Endodermal cell (in vitro differentiated cells): ENCODE measurements around the gene KCNK3. TPM values are rescaled to one million over a fixed set of nuclear protein-coding genes. Genes with fewer than 3 reads are reported as not detected.
A peak's percentile ranks its signal among the peaks of the same experiment; 100 is the strongest.

Experiments
- DNase-seq: peaks from one replicate; pipeline ENCODE4 v3.0.0-alpha.2; 2017
- H3K27ac ChIP-seq: 2 replicates; pipeline ENCODE4 v1.5.1; 2013; ENCODE audit warnings: mild to moderate bottlenecking, low read depth, low read length, moderate library complexity
- H3K27me3 ChIP-seq: 2 replicates; pipeline ENCODE4 v1.6.1; 2013; ENCODE audit warnings: mild to moderate bottlenecking, low read length, moderate library complexity; ENCODE audit not compliant: insufficient read depth, control insufficient read depth, poor library complexity, severe bottlenecking
- H3K36me3 ChIP-seq: 2 replicates; pipeline ENCODE4 v1.7.0; 2013; ENCODE audit warnings: mild to moderate bottlenecking, low read length, moderate library complexity; ENCODE audit not compliant: control insufficient read depth, insufficient read depth
- H3K4me1 ChIP-seq: one replicate; pipeline ENCODE4 v1.7.0; 2013; ENCODE audit warnings: low read length; ENCODE audit not compliant: control insufficient read depth, insufficient read depth
- H3K4me3 ChIP-seq: 2 replicates; pipeline ENCODE4 v1.5.1; 2013; ENCODE audit warnings: mild to moderate bottlenecking, low read length, moderate library complexity
- H3K9ac ChIP-seq: 2 replicates; pipeline ENCODE4 v1.6.1; 2013; ENCODE audit warnings: mild to moderate bottlenecking, low read length, moderate library complexity; ENCODE audit not compliant: poor library complexity, severe bottlenecking; ENCODE audit errors: extremely low read depth
- H3K9me3 ChIP-seq: 2 replicates; pipeline ENCODE4 v1.6.1; 2013; ENCODE audit warnings: mild to moderate bottlenecking, low read length, moderate library complexity; ENCODE audit not compliant: control insufficient read depth
- H3K27ac Mint-ChIP-seq: 2 replicates; pipeline ENCODE4 v1.8.0; 2020; ENCODE audit warnings: mixed read lengths
- H3K27me3 Mint-ChIP-seq: 2 replicates; pipeline ENCODE4 v1.8.0; 2021; ENCODE audit warnings: mild to moderate bottlenecking, mixed read lengths; ENCODE audit not compliant: insufficient read depth
- H3K36me3 Mint-ChIP-seq: 2 replicates; pipeline ENCODE4 v1.8.0; 2020; ENCODE audit warnings: low read depth, mixed read lengths
- H3K4me1 Mint-ChIP-seq: 2 replicates; pipeline ENCODE4 v1.8.0; 2020; ENCODE audit warnings: mixed read lengths
- H3K4me3 Mint-ChIP-seq: 2 replicates; pipeline ENCODE4 v1.8.0; 2020; ENCODE audit warnings: mild to moderate bottlenecking, moderate library complexity, mixed read lengths
- H3K9me3 Mint-ChIP-seq: 2 replicates; pipeline ENCODE4 v1.8.0; 2020; ENCODE audit warnings: mild to moderate bottlenecking, mixed read lengths
- WGBS, 2 experiments: methylation state at CpG; one replicate each; pipeline versions ENCODE4 v1.1.5 to v1.1.7; 2013; ENCODE audit warnings: missing lambda C conversion rate in 2 of 2, mixed read lengths in 1 of 2; ENCODE audit not compliant: insufficient coverage in 1 of 2, insufficient read length in 1 of 2; 5-methylcytosine and 5-hydroxymethylcytosine counted together
- total RNA-seq, 2 donors: library from RNA; stranded (reverse); fragmentation: NEBNext Ultra II Directional in 1 of 2; extraction: Animal tissue kit (Norgen Biotek cat#: 25700) in 1 of 2; gene quantifications; 2 replicates in 1 of 2; 3 replicates in 1 of 2; pipeline ENCODE4 v1.2.1, GENCODE V29; 2021
- TF ChIP-seq, protein P1 (sequence below): fragments of 200-600 bp; sonication (generic); conservative IDR thresholded peaks from 2 replicates; pipeline ENCODE4 v1.5.0; 2021; ENCODE audit warnings: antibody characterized with exemption, mild to moderate bottlenecking

Gene KCNK3
- total RNA-seq, 2 donors from 2014 or later, result not detected

DNA sequence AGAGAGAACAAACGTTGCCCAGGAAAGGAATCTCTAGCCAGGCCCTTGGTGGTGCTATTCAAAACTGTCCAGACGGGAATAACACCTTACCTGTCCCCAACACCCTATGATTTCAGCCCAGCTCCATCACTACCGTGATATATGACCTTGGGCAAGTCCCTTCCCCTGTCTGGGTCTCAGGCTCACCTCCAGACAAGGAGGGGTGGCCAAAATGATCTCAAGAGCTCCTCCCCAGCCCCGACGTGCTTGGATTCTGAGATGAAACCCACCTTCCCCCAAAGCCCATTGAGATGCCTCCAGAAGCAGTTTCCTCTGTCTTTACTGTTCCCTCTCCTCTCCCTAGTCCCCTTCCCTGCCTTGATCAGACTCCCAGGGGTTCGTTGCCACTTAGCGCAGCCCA, 1.5 kb downstream of the KCNK3 start:
- H3K27me3 ChIP-seq, result peaks cover 63% of the 10 kb centered on the region
- H3K4me1 Mint-ChIP-seq, result peaks cover 11% of the 10 kb centered on the region
- no peak overlapping the region for H3K27ac ChIP-seq
- TF ChIP-seq, protein P1, sequence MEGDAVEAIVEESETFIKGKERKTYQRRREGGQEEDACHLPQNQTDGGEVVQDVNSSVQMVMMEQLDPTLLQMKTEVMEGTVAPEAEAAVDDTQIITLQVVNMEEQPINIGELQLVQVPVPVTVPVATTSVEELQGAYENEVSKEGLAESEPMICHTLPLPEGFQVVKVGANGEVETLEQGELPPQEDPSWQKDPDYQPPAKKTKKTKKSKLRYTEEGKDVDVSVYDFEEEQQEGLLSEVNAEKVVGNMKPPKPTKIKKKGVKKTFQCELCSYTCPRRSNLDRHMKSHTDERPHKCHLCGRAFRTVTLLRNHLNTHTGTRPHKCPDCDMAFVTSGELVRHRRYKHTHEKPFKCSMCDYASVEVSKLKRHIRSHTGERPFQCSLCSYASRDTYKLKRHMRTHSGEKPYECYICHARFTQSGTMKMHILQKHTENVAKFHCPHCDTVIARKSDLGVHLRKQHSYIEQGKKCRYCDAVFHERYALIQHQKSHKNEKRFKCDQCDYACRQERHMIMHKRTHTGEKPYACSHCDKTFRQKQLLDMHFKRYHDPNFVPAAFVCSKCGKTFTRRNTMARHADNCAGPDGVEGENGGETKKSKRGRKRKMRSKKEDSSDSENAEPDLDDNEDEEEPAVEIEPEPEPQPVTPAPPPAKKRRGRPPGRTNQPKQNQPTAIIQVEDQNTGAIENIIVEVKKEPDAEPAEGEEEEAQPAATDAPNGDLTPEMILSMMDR, result no peak
- peaks cover 1% of the 10 kb centered on the region for H3K4me1 ChIP-seq
- WGBS, 2 experiments, result 67 to 80% methylated on average over 1 to 7 of the region's 7 CpGs
- no peak for DNase-seq
- no peak overlapping the region for H3K27ac Mint-ChIP-seq
- no peaks in the 10 kb centered on the region for H3K9me3 Mint-ChIP-seq
- H3K36me3 Mint-ChIP-seq, result no peaks in the 10 kb centered on the region
- H3K9me3 ChIP-seq, result no peaks in the 10 kb centered on the region
- H3K27me3 Mint-ChIP-seq, result peaks cover 82% of the 10 kb centered on the region
- no peaks in the 10 kb centered on the region for H3K36me3 ChIP-seq
- H3K4me3 Mint-ChIP-seq, result no peak overlapping the region
- no peak overlapping the region for H3K9ac ChIP-seq
- no peak overlapping the region for H3K4me3 ChIP-seq

DNA sequence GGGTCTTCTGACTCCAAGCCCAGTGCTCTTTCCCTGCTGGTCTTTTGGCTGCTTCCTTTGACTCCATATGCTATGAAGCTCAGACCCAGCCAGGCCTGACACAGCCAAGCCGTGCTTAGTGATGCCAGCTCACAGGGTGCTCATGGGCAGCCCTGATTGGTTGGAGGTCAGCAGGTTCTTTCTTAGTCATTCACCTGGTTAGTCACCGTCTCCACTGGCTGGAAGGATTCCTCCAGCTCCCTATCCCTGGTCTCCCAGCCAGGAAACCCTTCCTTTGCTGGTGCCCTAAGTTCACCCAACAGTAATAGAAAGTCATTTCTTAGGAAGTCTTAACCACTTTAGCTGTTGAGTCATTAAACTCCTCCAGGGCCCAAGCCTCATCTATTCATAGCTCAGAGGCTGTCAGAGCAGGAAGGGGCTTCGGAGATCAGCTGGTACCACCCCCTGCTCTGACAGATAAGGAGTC, 3.9 kb downstream of the KCNK3 start:
- Histone ChIP-seq H3K4me3 (no peak overlapping the region), H3K4me1 (no peaks in the 10 kb centered on the region), H3K36me3 (no peaks in the 10 kb centered on the region), H3K9ac (no peak overlapping the region), H3K27ac (no peak overlapping the region), H3K9me3 (no peaks in the 10 kb centered on the region), H3K27me3 (peaks cover 50% of the 10 kb centered on the region)
- no peak overlapping the region for H3K4me3 Mint-ChIP-seq
- no peak overlapping the region for H3K27ac Mint-ChIP-seq
- WGBS, 2 experiments, result 55 to 82% methylated on average over 2 to 3 of the region's 3 CpGs
- DNase-seq, result peak; percentile 72
- TF ChIP-seq, protein P1, result no peak
- no peaks in the 10 kb centered on the region for H3K9me3 Mint-ChIP-seq
- H3K4me1 Mint-ChIP-seq, result peaks cover 7% of the 10 kb centered on the region
- no peaks in the 10 kb centered on the region for H3K36me3 Mint-ChIP-seq
- peaks cover 76% of the 10 kb centered on the region for H3K27me3 Mint-ChIP-seq

DNA sequence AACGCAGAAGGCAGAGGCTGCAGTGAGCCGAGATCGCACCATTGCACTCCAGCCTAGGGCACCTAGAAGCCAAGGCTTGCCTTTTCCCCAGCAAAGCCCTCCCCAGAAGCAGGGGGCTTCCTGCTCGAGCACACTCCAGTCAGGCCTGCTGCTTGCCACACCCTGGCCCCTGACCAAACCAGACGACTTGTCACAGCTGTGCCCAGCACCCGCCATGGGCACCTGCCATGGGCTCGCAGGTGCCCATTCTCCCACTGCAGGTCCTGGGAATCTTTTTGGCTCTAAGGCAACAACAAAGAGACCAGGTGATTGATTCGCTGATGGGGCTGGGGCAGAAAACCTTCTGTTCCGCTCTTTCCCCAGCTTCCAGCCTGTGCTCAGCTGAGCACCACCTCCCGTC, 4.9 kb downstream of the KCNK3 start:
- peaks cover 4% of the 10 kb centered on the region for H3K4me1 Mint-ChIP-seq
- no peak overlapping the region for H3K4me3 Mint-ChIP-seq
- Histone ChIP-seq H3K36me3 (no peaks in the 10 kb centered on the region), H3K27ac (no peak overlapping the region), H3K4me1 (no peaks in the 10 kb centered on the region), H3K4me3 (no peak overlapping the region), H3K9ac (no peak overlapping the region), H3K27me3 (peaks cover 44% of the 10 kb centered on the region), H3K9me3 (no peaks in the 10 kb centered on the region)
- TF ChIP-seq, protein P1, result no peak
- H3K36me3 Mint-ChIP-seq, result no peaks in the 10 kb centered on the region
- no peaks in the 10 kb centered on the region for H3K9me3 Mint-ChIP-seq
- WGBS, 2 experiments, result 91 to 96% methylated on average over 9 to 10 of the region's 10 CpGs
- H3K27ac Mint-ChIP-seq, result no peak overlapping the region
- DNase-seq, result no peak
- H3K27me3 Mint-ChIP-seq, result peaks cover 68% of the 10 kb centered on the region
